Erythroblast (primary cell): ENCODE results near the gene HCFC1.

Experiments used
- GATA1 ChIP-seq: IDR thresholded peaks from 2 replicates; pipeline ENCODE4 v1.6.1; 2011; ENCODE audit warnings: low read depth, mild to moderate bottlenecking, control low read depth, low read length, moderate library complexity
- POLR2A ChIP-seq: IDR thresholded peaks from 2 replicates; pipeline ENCODE4 v1.6.1; 2011; ENCODE audit warnings: mild to moderate bottlenecking, low read length

- TF ChIP-seq POLR2A (peak; percentile 73), GATA1 (no peak)
These were observed 929 bp upstream of the HCFC1 start, which contains the start of gene TMEM187 for GRCh38 chrX:153972368-153973126.
